ENCODE measurements around the gene TTLL11.

Gene TTLL11

GRCh38 chr9:121822093-121823085 is 270.7 kb downstream of the TTLL11 start:
- DNase-seq, result peak; percentile 87 to 93

- no peak for DNase-seq
Observed at GRCh38 chr9:121821326-121821725, 271.8 kb downstream of the TTLL11 start.

GRCh38 chr9:121820286-121821005 is 272.7 kb downstream of the TTLL11 start:
- no peak for DNase-seq

- peak; percentile 83 to 92 for DNase-seq
Observed at GRCh38 chr9:121819428-121820231, 273.5 kb downstream of the TTLL11 start.

DNA sequence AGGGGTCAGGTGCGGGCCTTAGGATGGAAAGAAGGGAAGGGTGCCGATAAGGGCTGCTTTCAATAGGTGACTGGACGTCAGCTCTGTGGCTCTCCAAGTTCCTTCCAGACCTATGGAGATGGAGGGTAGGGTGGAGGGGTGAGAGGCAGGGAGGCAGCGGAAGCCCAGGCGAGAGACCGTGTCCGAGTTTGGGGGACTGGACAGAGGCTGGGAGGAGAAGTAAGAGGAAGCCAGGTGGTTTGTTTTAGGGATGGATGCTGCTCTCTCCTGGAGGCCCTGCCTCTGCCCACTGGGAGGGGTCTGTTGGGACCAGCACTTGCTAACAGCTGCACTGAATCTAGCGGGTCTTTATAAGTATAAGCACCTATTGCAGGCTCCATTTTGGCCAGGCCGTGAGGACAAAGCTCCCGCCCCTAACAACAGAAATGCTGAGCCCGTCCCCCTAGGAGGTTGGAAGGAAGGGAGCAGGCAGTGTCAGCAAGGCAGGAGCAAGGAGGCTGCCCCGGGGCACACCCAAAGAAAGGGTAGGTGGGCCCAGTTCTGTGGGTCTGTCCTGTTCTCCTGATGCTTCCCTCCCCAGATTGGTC is 274.2 kb downstream of the TTLL11 start:
- peak in 1 of 2 experiments; percentile 44 for DNase-seq

DNA sequence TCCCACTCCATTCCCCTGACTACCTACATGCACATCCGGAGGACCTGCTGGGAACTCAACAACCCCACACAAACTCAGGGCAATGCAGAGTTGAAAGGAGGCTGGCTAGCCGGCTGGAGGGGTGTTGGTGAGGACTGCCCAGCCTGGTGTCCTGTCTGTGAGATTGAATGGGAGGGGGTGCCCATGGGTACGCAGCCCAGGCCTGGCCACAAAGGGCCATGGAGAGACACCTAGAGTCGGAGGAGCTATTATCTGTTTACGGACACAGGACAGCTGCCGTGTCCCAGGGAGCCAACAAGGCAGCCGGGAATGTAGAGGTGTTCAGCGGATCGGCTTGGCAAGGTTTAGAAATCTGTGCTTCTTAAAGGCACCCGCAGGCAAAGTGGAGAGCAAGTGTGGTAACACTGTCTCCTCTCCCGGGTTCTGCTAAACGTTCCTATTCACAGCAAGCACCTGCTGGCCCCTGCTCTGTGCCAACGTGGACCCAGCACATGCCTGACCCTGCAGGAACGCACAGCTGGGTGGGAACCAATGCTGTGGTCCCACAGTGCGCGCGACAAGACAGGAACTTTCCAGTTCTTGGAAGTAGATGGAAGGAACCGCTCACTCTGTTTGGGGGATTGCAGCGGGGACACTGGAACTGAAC is 275.0 kb downstream of the TTLL11 start:
- no peak for DNase-seq

DNA sequence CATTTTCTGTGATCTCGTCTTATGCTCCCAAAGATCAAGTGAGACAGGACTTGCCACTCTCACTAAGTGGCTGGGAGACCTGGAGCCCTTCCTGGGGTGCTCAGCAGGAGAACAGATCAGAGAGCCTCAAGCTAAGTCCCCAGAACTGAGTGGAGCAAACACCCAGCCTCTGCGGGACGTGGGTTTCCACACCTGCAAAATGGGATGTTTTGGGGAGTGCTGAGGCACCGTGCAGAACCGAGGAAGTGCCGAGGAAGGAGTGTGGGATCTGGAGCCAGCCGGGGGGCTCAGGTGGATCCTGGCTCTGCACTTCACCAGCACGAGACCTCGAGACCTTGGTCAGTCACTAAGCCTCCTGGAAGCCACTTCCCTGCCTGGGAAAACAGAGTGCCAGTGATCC is 275.6 kb downstream of the TTLL11 start:
- DNase-seq, result no peak

DNA sequence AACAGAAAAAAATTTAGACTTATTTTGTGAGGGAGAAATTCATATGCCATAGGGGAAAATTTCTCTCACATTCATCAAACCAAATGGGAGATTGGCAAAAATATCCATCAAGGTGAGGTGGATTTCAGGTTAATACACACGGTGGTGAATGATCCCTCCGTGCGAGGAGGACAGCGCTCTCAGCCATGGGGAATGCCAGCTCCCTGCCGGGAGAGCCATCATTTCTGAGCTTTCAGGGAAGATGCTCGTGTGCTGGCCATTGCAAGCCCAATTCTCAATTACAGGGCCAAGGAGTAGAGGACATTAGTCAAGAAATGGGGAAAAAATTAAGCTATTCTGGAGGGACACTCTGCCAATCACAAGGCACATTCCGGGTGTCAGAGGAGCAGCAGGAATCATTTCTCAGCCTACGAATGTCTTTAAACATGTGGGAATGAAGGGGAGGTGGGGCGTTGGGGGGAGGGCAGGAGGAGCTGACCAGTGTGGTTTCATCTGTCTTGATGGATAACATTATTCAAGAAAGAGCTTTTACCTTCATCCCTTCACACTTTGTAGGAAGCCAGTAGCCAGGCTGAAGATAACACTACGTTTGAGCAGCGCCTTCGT is 276.2 kb downstream of the TTLL11 start:
- no peak for DNase-seq

- no peak for DNase-seq
Observed at GRCh38 chr9:121816449-121816817, 276.7 kb downstream of the TTLL11 start.

- no peak for DNase-seq
Observed at GRCh38 chr9:121815546-121816448, 277.3 kb downstream of the TTLL11 start.

- no peak for DNase-seq
Observed at GRCh38 chr9:121815084-121815483, 278.0 kb downstream of the TTLL11 start.

- DNase-seq, result no peak
Observed at GRCh38 chr9:121814594-121814993, 278.5 kb downstream of the TTLL11 start.

DNA sequence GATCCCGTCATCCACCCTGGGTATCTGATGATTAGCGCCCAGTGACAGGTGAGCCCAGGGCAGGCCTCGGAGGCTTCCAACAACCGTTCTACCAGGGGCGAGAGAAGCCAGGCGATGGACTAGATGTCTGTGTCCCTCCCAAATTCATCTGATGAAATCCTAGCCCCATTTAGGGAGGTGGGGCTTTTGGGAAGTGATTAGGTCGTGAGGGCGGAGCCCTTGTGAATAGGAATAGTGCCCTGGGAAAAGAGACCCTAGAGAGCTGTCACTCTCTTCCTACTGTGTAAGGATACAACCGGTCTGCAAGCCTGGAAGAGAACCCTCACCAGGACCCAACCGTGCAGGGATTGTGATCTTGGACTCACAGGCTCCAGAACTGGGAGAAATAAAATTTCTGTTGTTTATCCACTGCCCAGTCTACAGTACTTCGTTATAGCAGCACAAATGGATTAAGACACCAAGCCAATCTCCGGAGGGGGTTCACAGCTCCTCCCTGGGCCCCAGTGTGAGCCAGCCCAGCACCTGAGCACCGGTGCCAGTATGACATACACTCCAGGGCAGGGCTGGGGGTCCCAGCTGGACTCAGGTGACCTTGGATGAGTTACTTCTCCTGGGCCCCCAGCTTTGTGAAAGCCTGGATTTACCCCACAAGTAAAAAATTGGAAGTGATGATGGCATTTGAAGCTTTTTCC is 279.4 kb downstream of the TTLL11 start:
- DNase-seq, result no peak

- no peak for DNase-seq
Observed at GRCh38 chr9:121812159-121812735, 280.9 kb downstream of the TTLL11 start.

- DNase-seq, result no peak
Observed at GRCh38 chr9:121811751-121812150, 281.4 kb downstream of the TTLL11 start.

GRCh38 chr9:121811140-121811539 is 282.0 kb downstream of the TTLL11 start:
- DNase-seq, result no peak

- no peak for DNase-seq
Observed at GRCh38 chr9:121810489-121810888, 282.6 kb downstream of the TTLL11 start.

- DNase-seq, result no peak
Observed at GRCh38 chr9:121809356-121810050, 283.6 kb downstream of the TTLL11 start.

GRCh38 chr9:121808781-121809180 is 284.3 kb downstream of the TTLL11 start:
- DNase-seq, result no peak

Data from NCI-H524 (cell line).